Mesodermal cell (in vitro differentiated cells): ENCODE results near the gene LBX2.
A peak's percentile ranks its signal among the peaks of the same experiment; 100 is the strongest.
"Not testable (repeated sequence)": the region's sequence is repeated elsewhere in the genome, so short reads cannot be mapped to it uniquely, and the experiment has no call there.

ENCODE experiments used
- H3K27ac ChIP-seq: 2 replicates; pipeline ENCODE4 v1.7.0; 2013; ENCODE audit warnings: mild to moderate bottlenecking, low read depth, low read length, moderate library complexity; ENCODE audit not compliant: severe bottlenecking
- H3K36me3 ChIP-seq: 2 replicates; pipeline ENCODE4 v1.7.1; 2013; ENCODE audit warnings: mild to moderate bottlenecking, low read length, moderate library complexity; ENCODE audit not compliant: control insufficient read depth, insufficient read depth
- H3K4me1 ChIP-seq: one replicate; pipeline ENCODE4 v1.7.1; 2013; ENCODE audit warnings: mild to moderate bottlenecking, low read length; ENCODE audit not compliant: insufficient read depth, control insufficient read depth, poor library complexity, severe bottlenecking
- H3K4me3 ChIP-seq: 2 replicates; pipeline ENCODE4 v1.7.0; 2013; ENCODE audit warnings: low read length, control low read depth, mild to moderate bottlenecking; ENCODE audit not compliant: insufficient read depth, poor library complexity, severe bottlenecking; ENCODE audit errors: extremely low read depth
- H3K9me3 ChIP-seq: 2 replicates; pipeline ENCODE4 v1.7.1; 2013; ENCODE audit warnings: mild to moderate bottlenecking, low read length, moderate library complexity; ENCODE audit not compliant: control insufficient read depth
- WGBS, 2 experiments: methylation state at CpG; one replicate each; pipeline ENCODE4 v1.1.5; 2013; ENCODE audit warnings: missing lambda C conversion rate in 2 of 2; ENCODE audit not compliant: insufficient coverage in 2 of 2; 5-methylcytosine and 5-hydroxymethylcytosine counted together

Gene LBX2

DNA sequence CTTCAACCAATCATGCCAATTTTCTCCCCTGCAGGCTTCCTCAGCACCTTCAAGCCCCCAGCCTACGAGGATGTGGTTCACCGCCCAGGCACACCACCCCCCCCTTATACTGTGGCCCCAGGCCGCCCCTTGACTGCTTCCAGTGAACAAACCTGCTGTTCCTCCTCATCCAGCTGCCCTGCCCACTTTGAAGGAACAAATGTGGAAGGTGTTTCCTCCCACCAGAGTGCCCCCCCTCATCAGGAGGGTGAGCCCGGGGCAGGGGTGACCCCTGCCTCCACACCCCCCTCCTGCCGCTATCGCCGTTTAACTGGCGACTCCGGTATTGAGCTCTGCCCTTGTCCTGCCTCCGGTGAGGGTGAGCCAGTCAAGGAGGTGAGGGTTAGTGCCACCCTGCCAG, 39.2 kb downstream of the LBX2 start:
- H3K36me3 ChIP-seq: peaks cover 33% of the 10 kb centered on the region
- H3K4me1 ChIP-seq: peaks cover 19% of the 10 kb centered on the region
- H3K27ac ChIP-seq, H3K9me3 ChIP-seq, H3K4me3 ChIP-seq: not testable (repeated sequence)
- 96 to 100% methylated on average over 2 to 3 of the region's 10 CpGs for WGBS, 2 experiments

DNA sequence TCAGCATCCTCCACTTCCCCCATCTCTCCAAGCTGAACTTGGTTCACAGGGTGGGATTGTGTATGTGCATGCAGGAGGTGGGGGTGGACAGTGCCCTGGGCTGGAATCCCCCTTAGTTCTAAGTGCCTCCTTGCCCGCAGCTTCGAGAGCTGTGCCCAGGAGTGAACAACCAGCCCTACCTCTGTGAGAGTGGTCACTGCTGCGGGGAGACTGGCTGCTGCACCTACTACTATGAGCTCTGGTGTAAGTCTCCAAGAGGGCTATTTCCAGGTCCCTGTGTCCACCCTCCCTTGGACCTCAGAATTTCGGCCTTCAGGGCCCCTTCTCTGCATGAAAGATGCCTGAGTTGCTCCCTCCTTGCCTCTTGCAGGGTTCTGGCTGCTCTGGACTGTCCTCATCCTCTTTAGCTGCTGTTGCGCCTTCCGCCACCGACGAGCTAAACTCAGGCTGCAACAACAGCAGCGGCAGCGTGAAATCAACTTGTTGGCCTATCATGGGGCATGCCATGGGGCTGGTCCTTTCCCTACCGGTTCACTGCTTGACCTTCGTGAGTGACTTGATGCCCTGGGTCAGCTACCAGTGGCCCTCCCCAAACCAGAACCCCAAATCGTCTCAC, 39.8 kb downstream of the LBX2 start:
- H3K4me3 ChIP-seq: peak overlapping the region; percentile 97
- WGBS, 2 experiments: 82 to 84% methylated on average over 10 to 13 of the region's 13 CpGs
- H3K4me1 ChIP-seq: peaks cover 19% of the 10 kb centered on the region

DNA sequence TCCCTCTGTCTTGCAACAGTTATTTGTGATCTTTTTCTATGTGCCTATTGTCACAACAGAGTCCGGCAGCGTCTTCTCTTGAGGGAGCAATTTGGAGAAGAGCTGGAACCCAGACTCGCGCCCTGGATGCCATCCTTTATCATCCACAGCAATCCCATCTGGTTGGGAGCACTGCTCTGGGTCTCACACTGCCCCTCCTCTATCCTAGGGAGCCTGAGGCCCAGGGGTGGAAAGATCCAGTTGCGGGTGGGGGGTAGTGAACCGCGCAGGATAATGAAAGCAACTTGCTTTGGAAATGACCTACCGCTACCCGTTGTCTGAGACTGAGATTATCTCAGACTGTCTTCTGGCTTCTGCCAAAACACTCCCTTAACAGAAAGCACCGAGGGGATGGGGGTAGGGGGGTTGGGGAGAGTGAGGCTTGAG, 40.5 kb downstream of the LBX2 start:
- Histone ChIP-seq H3K9me3 (no peaks in the 10 kb centered on the region), H3K27ac (peak overlapping the region; percentile 53), H3K4me3 (peak overlapping the region; percentile 97), H3K36me3 (peaks cover 33% of the 10 kb centered on the region), H3K4me1 (peaks cover 17% of the 10 kb centered on the region)
- 19% methylated on average over 7 of the region's 10 CpGs; no CpG with 5 or more reads in 1 of the 2 experiments for WGBS, 2 experiments

More for the DNA sequence above, 39.8 kb downstream of the LBX2 start:
- H3K27ac ChIP-seq, H3K9me3 ChIP-seq: not testable (repeated sequence)
- peaks cover 33% of the 10 kb centered on the region for H3K36me3 ChIP-seq

DNA sequence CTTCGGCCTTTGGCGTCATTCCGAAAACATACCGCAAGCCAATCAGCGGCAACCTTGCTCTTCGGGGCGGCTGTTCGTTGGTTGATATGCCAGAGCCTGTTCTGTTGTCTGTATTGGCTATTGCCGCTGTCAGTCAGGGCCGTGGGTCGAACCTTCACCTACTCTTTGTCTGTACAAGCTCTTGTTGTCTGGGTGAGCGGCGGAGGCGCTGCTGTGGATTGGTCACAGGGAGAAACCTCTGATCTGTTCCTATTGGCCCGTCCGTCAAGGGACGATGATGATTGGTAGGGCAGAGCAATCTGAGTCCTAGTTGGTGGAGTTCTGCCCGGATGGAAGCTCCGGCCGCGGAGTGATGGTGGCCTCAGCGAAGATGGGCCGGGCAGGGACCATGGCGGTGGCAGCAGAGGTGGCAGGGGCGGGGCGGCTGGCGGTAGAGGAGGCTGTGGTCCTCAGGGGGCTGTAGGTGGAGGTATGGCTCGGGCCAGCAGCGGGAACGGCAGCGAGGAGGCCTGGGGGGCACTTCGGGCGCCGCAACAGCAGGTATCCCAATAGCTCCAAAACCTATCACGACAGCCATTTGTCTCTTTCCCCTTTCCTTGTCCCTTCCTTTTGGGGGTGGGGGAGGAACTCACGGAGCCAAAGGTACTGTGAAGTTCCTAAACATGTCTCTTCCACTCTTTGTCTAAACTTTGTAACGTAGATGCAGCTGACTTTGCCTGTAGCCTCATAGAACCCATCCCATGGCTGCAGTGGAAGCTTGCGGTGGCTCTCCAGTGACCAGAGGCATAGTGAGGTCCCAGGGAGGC, 41.1 kb downstream of the LBX2 start, which contains the start of gene WBP1:
Gene WBP1 (plus strand): TSS at position 307 of the 806 bp plus-strand sequence. CDS start 165 bp downstream, at position 472.
- H3K4me1 ChIP-seq: peaks cover 17% of the 10 kb centered on the region
- peak within 1 kb of the TSS; percentile 94 for H3K27ac ChIP-seq
- 0 to 1% methylated on average over 12 to 18 of the region's 38 CpGs for WGBS, 2 experiments
- no peaks in the 10 kb centered on the region for H3K9me3 ChIP-seq
- peaks cover 32% of the 10 kb centered on the region for H3K36me3 ChIP-seq
- H3K4me3 ChIP-seq: peak within 1 kb of the TSS; percentile 97

DNA sequence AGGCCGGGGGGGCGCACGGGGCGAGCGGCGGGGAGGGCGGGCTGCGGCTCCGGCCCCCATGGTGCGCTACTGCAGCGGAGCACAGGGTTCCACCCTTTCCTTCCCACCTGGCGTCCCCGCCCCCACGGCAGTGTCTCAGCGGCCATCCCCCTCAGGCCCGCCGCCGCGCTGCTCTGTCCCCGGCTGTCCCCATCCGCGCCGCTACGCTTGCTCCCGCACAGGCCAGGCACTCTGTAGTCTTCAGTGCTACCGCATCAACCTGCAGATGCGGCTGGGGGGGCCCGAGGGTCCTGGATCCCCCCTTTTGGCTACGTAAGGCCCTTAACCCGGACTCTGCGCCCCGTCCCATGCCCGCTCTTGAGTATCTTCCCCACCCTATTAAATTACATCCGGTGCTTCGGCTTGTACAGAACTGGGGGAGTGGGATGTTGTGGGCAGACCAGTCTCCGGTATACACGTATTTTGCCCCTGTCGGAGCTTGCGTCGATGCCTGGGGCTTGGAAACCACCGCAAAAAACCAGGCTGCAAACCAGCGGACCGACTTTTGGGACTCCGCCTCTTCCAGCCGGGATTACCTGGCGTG, 41.8 kb downstream of the LBX2 start:
- whole genome bisulfite sequencing, 2 experiments: 0% methylated on average over 27 to 39 of the region's 46 CpGs
- H3K4me3 ChIP-seq: peak overlapping the region; percentile 97
- no peaks in the 10 kb centered on the region for H3K9me3 ChIP-seq
- H3K27ac ChIP-seq: peak overlapping the region; percentile 94
- peaks cover 17% of the 10 kb centered on the region for H3K4me1 ChIP-seq
- peaks cover 25% of the 10 kb centered on the region for H3K36me3 ChIP-seq

DNA sequence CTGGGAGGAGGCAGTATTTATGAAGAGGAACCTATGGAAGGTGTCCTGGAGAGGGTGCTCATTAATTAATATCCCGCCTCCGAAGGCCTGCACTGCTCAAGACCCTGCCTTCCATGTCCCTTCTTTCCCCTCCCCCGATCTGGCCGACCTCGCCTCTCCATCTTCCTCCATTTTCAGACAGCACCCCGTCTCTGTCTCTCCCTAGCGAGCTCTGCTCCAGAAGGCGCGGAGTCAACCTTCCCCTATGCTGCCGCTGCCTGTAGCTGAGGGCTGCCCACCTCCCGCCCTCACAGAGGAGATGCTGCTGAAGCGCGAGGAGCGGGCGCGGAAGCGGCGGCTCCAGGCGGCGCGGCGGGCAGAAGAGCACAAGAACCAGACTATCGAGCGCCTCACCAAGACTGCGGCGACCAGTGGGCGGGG, 42.3 kb downstream of the LBX2 start:
- Histone ChIP-seq H3K27ac (peak overlapping the region; percentile 94), H3K9me3 (no peaks in the 10 kb centered on the region), H3K4me1 (peaks cover 17% of the 10 kb centered on the region), H3K36me3 (peaks cover 20% of the 10 kb centered on the region), H3K4me3 (peak overlapping the region; percentile 97)
- 0 to 3% methylated on average over 22 to 27 of the region's 27 CpGs for WGBS, 2 experiments

DNA sequence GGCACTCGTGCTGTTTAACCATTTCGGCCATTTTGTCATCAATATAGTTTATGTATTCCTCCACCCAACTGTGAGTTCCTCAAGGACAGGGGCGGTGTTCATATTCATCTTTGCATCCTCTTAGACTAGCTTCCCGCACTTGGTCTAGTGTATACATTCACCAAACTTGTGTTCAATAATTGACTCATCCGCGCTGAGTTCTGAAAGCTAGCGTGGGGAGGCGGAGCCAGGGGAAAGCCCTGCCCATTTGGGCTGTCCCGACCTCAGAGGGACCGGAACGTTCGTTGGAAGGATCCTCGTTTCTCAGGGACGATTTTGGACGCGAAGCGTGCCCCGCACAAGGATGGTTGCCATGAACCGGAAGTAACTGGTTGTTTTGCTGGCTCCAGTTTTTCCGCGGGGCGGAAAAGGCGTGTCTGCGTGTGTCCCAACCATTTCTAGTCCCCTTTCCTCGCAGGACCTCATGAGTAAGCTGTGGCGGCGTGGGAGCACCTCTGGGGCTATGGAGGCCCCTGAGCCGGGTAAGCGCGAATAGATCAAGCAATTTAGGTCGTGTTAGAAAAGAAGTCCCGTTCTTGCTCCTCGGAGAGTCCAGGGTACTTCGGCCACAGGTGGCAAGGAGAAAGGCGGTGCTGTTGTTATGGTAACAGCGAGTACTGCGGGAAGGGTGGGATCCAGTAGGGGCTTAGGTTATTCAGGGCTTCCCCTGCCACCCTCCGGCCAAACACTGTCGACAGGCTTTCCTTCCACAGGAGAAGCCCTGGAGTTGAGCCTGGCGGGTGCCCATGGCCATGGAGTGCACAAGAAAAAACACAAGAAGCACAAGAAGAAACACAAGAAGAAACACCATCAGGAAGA, 44.5 kb downstream of the LBX2 start, which contains the start of gene INO80B:
Gene INO80B (plus strand): TSS at position 434 of the 858 bp plus-strand sequence. CDS start 30 bp downstream, at position 464.
- H3K27ac ChIP-seq: peak within 1 kb of the TSS; percentile 48
- H3K9me3 ChIP-seq: no peaks in the 10 kb centered on the region
- H3K36me3 ChIP-seq: no peaks in the 10 kb centered on the region
- WGBS, 2 experiments: 6% methylated on average over 36 of the region's 40 CpGs
- peak within 1 kb of the TSS; percentile 75 for H3K4me3 ChIP-seq
- peaks cover 17% of the 10 kb centered on the region for H3K4me1 ChIP-seq

DNA sequence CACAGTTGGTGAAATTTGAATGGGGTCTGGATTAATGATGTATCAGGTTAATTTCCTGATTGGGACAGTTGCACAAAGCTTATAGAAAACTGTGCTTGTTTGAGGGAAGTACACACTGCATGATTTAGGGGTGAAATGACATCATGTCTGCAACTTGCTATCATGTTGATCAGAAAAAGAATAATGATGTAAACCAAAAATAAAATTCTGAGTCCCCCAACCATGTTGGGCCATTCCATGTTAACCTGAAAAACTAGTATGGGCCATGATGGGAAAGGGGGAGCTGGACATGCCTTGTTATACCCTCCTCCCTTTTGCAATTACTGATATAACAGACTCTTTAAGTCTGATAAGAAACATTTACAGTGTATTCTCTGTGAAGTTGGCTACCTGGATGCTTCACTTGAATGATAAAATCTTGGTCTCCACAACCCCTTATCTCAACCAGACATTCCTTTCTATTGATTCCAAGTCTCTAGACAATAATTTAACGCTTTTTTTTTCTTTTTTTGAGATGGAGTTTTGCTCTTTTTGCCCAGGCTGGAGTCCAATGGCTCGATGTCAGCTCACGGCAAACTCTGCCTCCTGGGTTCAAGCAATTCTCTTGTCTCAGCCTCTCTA, 48.7 kb downstream of the LBX2 start:
- Histone ChIP-seq H3K36me3 (no peaks in the 10 kb centered on the region), H3K27ac (no peak overlapping the region), H3K4me3 (no peak overlapping the region), H3K4me1 (peaks cover 1% of the 10 kb centered on the region), H3K9me3 (no peaks in the 10 kb centered on the region)
- 86 to 100% methylated on average over 2 to 3 of the region's 3 CpGs for WGBS, 2 experiments

DNA sequence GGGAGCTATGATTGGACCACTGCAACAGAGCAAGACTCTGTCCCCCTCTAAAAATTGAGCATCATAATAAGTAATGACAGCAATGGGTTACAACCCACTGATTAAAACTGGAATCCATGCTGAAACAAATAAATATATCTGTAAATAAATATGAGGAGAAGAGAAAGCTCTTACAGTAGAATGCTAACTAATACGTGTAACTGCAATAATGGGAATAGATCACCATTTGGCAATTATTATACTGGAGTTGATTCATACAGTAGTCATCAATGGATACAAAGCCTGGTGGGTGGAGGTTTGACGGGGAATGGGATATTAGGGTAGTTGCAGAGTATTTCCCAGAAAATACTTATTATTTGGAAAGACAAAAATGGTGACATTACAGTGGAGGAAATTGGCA, 50.6 kb downstream of the LBX2 start:
- H3K36me3 ChIP-seq: no peaks in the 10 kb centered on the region
- H3K9me3 ChIP-seq: no peaks in the 10 kb centered on the region
- no peak overlapping the region for H3K4me3 ChIP-seq
- peaks cover 8% of the 10 kb centered on the region for H3K4me1 ChIP-seq
- WGBS, 2 experiments: 90 to 100% methylated on average over 1 to 2 of the region's 2 CpGs
- H3K27ac ChIP-seq: no peak overlapping the region
